ENCODE data around the gene GPATCH8. TPM values are rescaled to one million over a fixed set of nuclear protein-coding genes. Genes with fewer than 3 reads are reported as not detected.

The GPATCH8 gene
- total and polyA plus RNA-seq, 10 of the 15 experiments (the other 5 are each of a cell fraction or from before 2014, with no cell fraction given), result 11.7 to 45.1 (median 21.3) TPM

- TF ChIP-seq BCL3 (IDR thresholded peaks at IDR 0.05; ENCODE audit: borderline replicate concordance, insufficient read depth, low read depth, low read length, poor library complexity, severe bottlenecking) (peak; percentile 54), SKIL (IDR thresholded peaks at IDR 0.05; ENCODE audit: low read depth, poor library complexity, severe bottlenecking) (peak; percentile 69), HCFC1 (IDR thresholded peaks at IDR 0.05; ENCODE audit: low read length) (no peak), JUNB (IDR thresholded peaks at IDR 0.05) (peak; percentile 73), BCLAF1 (IDR thresholded peaks at IDR 0.05) (no peak), NR2C1 (IDR thresholded peaks at IDR 0.05) (no peak), NFXL1 (IDR thresholded peaks at IDR 0.05; ENCODE audit: borderline replicate concordance) (no peak), YBX1 (IDR thresholded peaks at IDR 0.05) (no peak), CREM (IDR thresholded peaks at IDR 0.05; ENCODE audit: low read depth) (0 out of 2 replicates have a peak, but pooled peaks have one; percentile 13), STAT3 (IDR thresholded peaks at IDR 0.05; ENCODE audit: low read depth, low read length) (no peak), SMARCA5 (IDR thresholded peaks at IDR 0.05) (peak; percentile 69; the same call in 1 of the 2 replicates), MAX (IDR thresholded peaks at IDR 0.05; ENCODE audit: low read depth, low read length) (no peak), TBL1XR1 (IDR thresholded peaks at IDR 0.05; ENCODE audit: low read depth, low read length) (peak; percentile 36; the same call in 1 of the 2 replicates), ZZZ3 (IDR thresholded peaks at IDR 0.05; ENCODE audit: control insufficient read depth, insufficient read length, low read depth) (no peak), PML (IDR thresholded peaks at IDR 0.05; ENCODE audit: low read length) (no peak), TCF3 (IDR thresholded peaks at IDR 0.05; ENCODE audit: borderline replicate concordance, insufficient read depth, low read depth, low read length) (no peak), SMAD1 (IDR thresholded peaks at IDR 0.05; ENCODE audit: low read depth, partially characterized antibody) (no peak), ATF2 (IDR thresholded peaks at IDR 0.05; ENCODE audit: low read length) (peak; percentile 70), NBN (IDR thresholded peaks at IDR 0.05) (no peak), ZNF207 (IDR thresholded peaks at IDR 0.05; ENCODE audit: borderline replicate concordance) (no peak), MEF2B (IDR thresholded peaks at IDR 0.05; ENCODE audit: partially characterized antibody, poor library complexity, severe bottlenecking) (peak; percentile 88), SPI1 (IDR thresholded peaks at IDR 0.05; ENCODE audit: borderline replicate concordance, insufficient read depth, low read depth, low read length) (no peak), TARDBP (IDR thresholded peaks at IDR 0.05; ENCODE audit: borderline replicate concordance) (no peak), IKZF2 (IDR thresholded peaks at IDR 0.05) (peak; percentile 71)
Measured at GRCh38 chr17:44402564-44403172, 100.5 kb downstream of the GPATCH8 start (continued).

Data from GM12878 (cell line).